Body of pancreas (tissue), 4 donors: ENCODE results near the gene SRPK2. TPM values are rescaled to one million over a fixed set of nuclear protein-coding genes. Genes with fewer than 3 reads are reported as not detected.

ENCODE experiments used
- ATAC-seq: fragments of 150-250 bp; one replicate; pipeline ENCODE4 v1.9.1; 2016
- DNase-seq, 4 donors: peaks; one replicate each; pipeline ENCODE4 v3.0.0-alpha.2; 2019
- H3K27ac ChIP-seq, 4 donors: fragments of 200-600 bp; sonication (generic); 1 replicate in 3 of 4; 2 replicates in 1 of 4; pipeline versions ENCODE4 v1.5.1 to v1.6.1; 2016 to 2019; ENCODE audit warnings: mild to moderate bottlenecking in 1 of 4, mixed read lengths in 1 of 4, moderate library complexity in 1 of 4
- H3K27me3 ChIP-seq, 2 donors: fragments of 200-600 bp; sonication (generic); one replicate each; pipeline ENCODE4 v1.6.0; 2016; ENCODE audit warnings: mild to moderate bottlenecking in 1 of 2
- H3K36me3 ChIP-seq, 2 donors: fragments of 200-600 bp; sonication (generic); replicated peaks in 1 of 2; 2 replicates each; pipeline ENCODE4 v1.5.1; 2016; ENCODE audit warnings: low read depth in 2 of 2; ENCODE audit not compliant: insufficient read depth in 1 of 2
- H3K4me1 ChIP-seq: fragments of 200-600 bp; sonication (generic); one replicate; pipeline ENCODE4 v1.6.0; 2016
- H3K4me3 ChIP-seq, 2 donors: fragments of 200-600 bp; sonication (generic); 1 replicate in 1 of 2; 2 replicates in 1 of 2; pipeline ENCODE4 v1.5.1; 2016 to 2019
- H3K9me3 ChIP-seq, 3 donors: fragments of 200-600 bp; sonication (generic); 1 replicate in 2 of 3; 2 replicates in 1 of 3; pipeline ENCODE4 v1.5.1; 2016
- POLR2A ChIP-seq, 3 donors: fragments of 450-650 bp; IDR thresholded peaks; one replicate each; pipeline ENCODE4 v1.6.1; 2016; ENCODE audit warnings: antibody characterized with exemption in 3 of 3, mild to moderate bottlenecking in 2 of 3
- WGBS, 2 donors: methylation state at CpG; one replicate each; pipeline ENCODE4 v1.1.5; 2017; 5-methylcytosine and 5-hydroxymethylcytosine counted together
- intact Hi-C: fragments of 100-400 bp; cut with DNase I; formaldehyde crosslinking; loops from one replicate; pipeline ENCODE4 v1.15.1; 2023
- total RNA-seq, 2 donors: library from RNA; depleted of rRNA; stranded (reverse); fragments of >200 nt; gene quantifications; one replicate each; pipeline ENCODE4 v1.1.0, GENCODE V29; 2016
- TF ChIP-seq, protein P1 (sequence below), 7 experiments: fragments of 450-650 bp in 4 of 7; fragments of 200-600 bp in 3 of 7; sonication (generic) in 3 of 7; IDR thresholded peaks; one replicate each; pipeline ENCODE4 v1.5.1; 2016 to 2019; ENCODE audit warnings: antibody characterized with exemption in 7 of 7

SRPK2 gene
- total RNA-seq, 2 donors from 2014 or later, result 23.4 to 31.1 TPM

DNA sequence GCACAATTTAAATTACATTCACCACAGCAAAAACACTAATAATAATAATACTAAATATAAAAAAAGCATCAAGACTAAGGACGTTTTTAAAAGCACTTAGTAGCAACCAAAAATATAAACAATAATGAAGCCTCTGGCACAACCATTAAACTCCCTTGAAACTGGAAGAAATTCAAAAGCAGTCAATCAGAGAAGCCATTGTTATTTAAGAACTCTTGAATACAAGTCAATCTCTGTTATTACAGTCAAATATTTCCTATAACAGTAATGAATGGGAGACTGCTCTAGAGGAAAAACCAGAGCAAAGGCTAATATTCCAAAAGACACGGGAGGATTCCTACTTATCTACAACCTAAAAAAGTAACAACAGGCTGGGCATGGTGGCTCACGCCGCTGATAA is 210.5 kb downstream of the SRPK2 start:
- DNase-seq (no peak), ATAC-seq (no peak)
- 68 to 71% methylated on average over 4 of the region's 4 CpGs for WGBS, 2 donors
- Histone ChIP-seq H3K27ac (no peak overlapping the region), H3K36me3 (no peaks in the 10 kb centered on the region), H3K4me1 (peaks cover 19% of the 10 kb centered on the region), H3K4me3 (no peak overlapping the region), H3K9me3 (peaks cover 0 to 3% (median 0%) of the 10 kb centered on the region in 3 donors), H3K27me3 (no peaks in the 10 kb centered on the region)
- intact Hi-C loops, result no loop called here
- TF ChIP-seq POLR2A (IDR thresholded peaks at IDR 0.05), result no peak
- TF ChIP-seq, protein P1, sequence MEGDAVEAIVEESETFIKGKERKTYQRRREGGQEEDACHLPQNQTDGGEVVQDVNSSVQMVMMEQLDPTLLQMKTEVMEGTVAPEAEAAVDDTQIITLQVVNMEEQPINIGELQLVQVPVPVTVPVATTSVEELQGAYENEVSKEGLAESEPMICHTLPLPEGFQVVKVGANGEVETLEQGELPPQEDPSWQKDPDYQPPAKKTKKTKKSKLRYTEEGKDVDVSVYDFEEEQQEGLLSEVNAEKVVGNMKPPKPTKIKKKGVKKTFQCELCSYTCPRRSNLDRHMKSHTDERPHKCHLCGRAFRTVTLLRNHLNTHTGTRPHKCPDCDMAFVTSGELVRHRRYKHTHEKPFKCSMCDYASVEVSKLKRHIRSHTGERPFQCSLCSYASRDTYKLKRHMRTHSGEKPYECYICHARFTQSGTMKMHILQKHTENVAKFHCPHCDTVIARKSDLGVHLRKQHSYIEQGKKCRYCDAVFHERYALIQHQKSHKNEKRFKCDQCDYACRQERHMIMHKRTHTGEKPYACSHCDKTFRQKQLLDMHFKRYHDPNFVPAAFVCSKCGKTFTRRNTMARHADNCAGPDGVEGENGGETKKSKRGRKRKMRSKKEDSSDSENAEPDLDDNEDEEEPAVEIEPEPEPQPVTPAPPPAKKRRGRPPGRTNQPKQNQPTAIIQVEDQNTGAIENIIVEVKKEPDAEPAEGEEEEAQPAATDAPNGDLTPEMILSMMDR (IDR thresholded peaks at IDR 0.05), result no peak

DNA sequence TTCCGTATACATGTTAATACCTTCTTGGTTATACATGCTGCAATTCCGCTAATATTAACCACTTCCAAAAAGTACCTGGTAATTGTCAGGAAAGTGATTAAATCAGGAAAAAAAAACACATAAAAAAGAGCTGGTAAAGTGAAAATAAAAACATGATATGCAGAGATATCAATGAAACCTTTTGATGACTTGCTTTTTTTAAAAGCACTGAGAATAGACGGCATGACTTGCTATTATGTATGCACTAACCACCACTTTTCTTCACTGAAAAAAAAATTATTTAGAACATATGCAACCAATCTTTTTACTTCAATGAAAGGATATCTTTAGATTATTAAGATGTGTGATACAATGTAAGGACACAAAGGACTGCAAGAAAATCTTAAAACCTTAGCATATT is 211.7 kb downstream of the SRPK2 start:
- Histone ChIP-seq H3K9me3 (peaks cover 0 to 3% (median 0%) of the 10 kb centered on the region in 3 donors), H3K27me3 (no peaks in the 10 kb centered on the region), H3K4me1 (peaks cover 11% of the 10 kb centered on the region), H3K4me3 (no peak overlapping the region), H3K27ac (no peak overlapping the region), H3K36me3 (no peaks in the 10 kb centered on the region)
- WGBS, 2 donors, result 92 to 95% methylated on average over 3 of the region's 3 CpGs
- intact Hi-C loops, result no loop called here
- DNase-seq, result no peak
- ATAC-seq, result no peak
- TF ChIP-seq, protein P1 (IDR thresholded peaks at IDR 0.05), result no peak
- no peak for TF ChIP-seq POLR2A (IDR thresholded peaks at IDR 0.05)

DNA sequence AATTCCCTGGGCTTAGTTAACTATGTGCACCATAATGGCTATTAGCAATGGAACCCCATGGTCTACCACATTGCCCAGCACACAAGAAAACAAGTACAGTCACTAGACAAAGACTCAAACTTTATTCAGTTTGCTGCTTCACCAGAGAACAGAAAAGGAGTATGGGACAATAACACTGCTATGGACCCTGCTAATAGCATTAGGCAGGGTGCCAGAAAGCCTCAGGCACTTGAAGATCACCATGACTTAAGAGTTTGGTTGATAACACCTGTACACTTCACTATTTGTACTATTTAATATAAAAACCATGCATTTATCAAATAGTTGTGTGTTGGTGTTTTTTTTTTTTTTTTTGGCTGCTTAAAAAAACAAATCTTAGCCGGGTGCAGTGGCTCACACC is 215.1 kb downstream of the SRPK2 start:
- H3K36me3 ChIP-seq, result no peaks in the 10 kb centered on the region
- no peak overlapping the region for H3K4me3 ChIP-seq
- peaks cover 11% of the 10 kb centered on the region for H3K4me1 ChIP-seq
- WGBS, 2 donors, result 43 to 50% methylated on average over 1 of the region's 1 CpG
- no peak for DNase-seq
- ATAC-seq, result no peak
- TF ChIP-seq, protein P1 (IDR thresholded peaks at IDR 0.05), result no peak
- TF ChIP-seq POLR2A (IDR thresholded peaks at IDR 0.05), result no peak
- intact Hi-C loops, result no loop called here
- no peaks in the 10 kb centered on the region for H3K27me3 ChIP-seq
- no peaks in the 10 kb centered on the region for H3K9me3 ChIP-seq
- H3K27ac ChIP-seq, result no peak overlapping the region

DNA sequence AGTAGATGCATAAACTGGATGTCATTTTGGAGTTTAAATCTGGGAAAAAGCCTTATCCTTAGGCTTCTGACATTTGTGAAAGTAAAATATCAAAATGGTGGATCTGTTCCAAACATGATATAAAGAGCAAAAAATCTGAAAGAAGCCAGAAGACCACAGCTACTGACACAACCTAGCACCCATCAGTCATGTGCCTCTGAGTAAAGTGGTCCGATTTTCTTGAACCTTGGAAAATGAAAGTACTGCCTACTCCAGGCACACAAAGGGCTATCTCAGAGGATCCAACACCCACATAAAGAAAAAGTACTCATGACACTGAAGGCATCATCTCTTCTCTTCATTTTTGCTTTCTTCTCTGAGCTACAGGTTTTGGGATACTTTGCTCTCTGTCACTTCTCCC is 224.0 kb downstream of the SRPK2 start:
- peaks cover 0 to 12% of the 10 kb centered on the region in 2 donors for H3K36me3 ChIP-seq
- intact Hi-C loops, result no loop called here
- no peak overlapping the region for H3K27ac ChIP-seq
- H3K4me1 ChIP-seq, result no peaks in the 10 kb centered on the region
- H3K27me3 ChIP-seq, result no peaks in the 10 kb centered on the region
- no peak for ATAC-seq
- no peak for DNase-seq
- no peak for TF ChIP-seq POLR2A (IDR thresholded peaks at IDR 0.05)
- TF ChIP-seq, protein P1 (IDR thresholded peaks at IDR 0.05), result no peak
- 85 to 94% methylated on average over 1 of the region's 1 CpG for WGBS, 2 donors
- H3K4me3 ChIP-seq, result no peak overlapping the region
- no peaks in the 10 kb centered on the region for H3K9me3 ChIP-seq

DNA sequence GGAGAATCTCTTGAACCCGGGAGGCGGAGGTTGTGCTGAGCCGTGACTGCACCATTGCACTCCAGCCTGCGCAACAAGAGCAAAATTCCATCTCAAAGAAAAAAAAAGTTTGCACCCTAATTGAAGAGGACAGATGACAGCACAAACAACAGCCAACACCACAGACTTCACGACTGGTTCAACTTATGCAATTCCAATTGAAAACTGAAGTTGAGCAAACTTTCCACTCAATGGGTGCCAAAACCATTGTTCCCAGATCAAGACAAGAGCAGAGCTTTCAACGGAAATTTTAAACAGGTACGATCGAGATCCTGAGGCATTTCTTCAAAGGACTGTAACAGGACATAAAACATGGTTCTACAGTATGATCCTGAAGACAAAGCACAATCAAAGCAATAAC is 225.0 kb downstream of the SRPK2 start:
- Histone ChIP-seq H3K27ac (no peak overlapping the region), H3K4me1 (no peaks in the 10 kb centered on the region), H3K27me3 (no peaks in the 10 kb centered on the region), H3K4me3 (no peak overlapping the region), H3K36me3 (peaks cover 0 to 12% of the 10 kb centered on the region in 2 donors), H3K9me3 (no peaks in the 10 kb centered on the region)
- ATAC-seq, result no peak
- TF ChIP-seq POLR2A (IDR thresholded peaks at IDR 0.05), result no peak
- TF ChIP-seq, protein P1 (IDR thresholded peaks at IDR 0.05), result no peak
- WGBS, 2 donors, result 80 to 84% methylated on average over 8 of the region's 8 CpGs
- intact Hi-C loops, result no loop called here
- no peak for DNase-seq
